HCT116 (cell line): Measurements from ENCODE around the gene SLC22A13. TPM values are rescaled to one million over a fixed set of nuclear protein-coding genes. Genes with fewer than 3 reads are reported as not detected.

Experiments
- ATAC-seq: fragments of 200-7000 bp; cut with Tn5 transposase; 2 replicates; pipeline ENCODE4 v1.9.1; 2020; ENCODE audit warnings: mild to moderate bottlenecking, moderate library complexity
- BruUV-seq: library from RNA; stranded (reverse); fragments of 400-500 nt; replicated peaks from 2 replicates; lab custom pipeline; 2021; lab: Mats Ljungman, UMichigan
- CTCF ChIA-PET: fragments of 300-600 bp; sonication (Branson Sonifier 250); formaldehyde crosslinking; loops from one replicate; lab custom pipeline; 2021; ENCODE audit warnings: antibody characterized with exemption; lab: Charles Lee
- POLR2A ChIA-PET: fragments of 300-600, 350-600 bp; sonication (Branson Sonifier 250); formaldehyde crosslinking; loops from one replicate; lab custom pipeline; 2021; ENCODE audit warnings: antibody characterized with exemption; lab: Charles Lee
- RAD21 ChIA-PET, 2 experiments: fragments of 300-600 bp; sonication (Branson Sonifier 250); formaldehyde crosslinking; loops; one replicate each; lab custom pipeline; 2023; ENCODE audit warnings: low total read pairs in 2 of 2; ENCODE audit not compliant: uncharacterized antibody in 2 of 2, unreplicated experiment in 2 of 2, low non-redundant PET in 1 of 2; lab: Charles Lee
- DNase-seq: peaks from one replicate; pipeline ENCODE4 v3.0.0-alpha.2; 2010; ENCODE audit warnings: low read depth, low spot score
- H2AFZ ChIP-seq: fragments of 200-600 bp; shearing (Covaris generic), sonication (generic); 2 replicates; pipeline ENCODE4 v1.6.1; 2017; ENCODE audit warnings: low read depth, mixed run types, mixed read lengths, antibody characterized with exemption, low read length; ENCODE audit not compliant: poor library complexity, severe bottlenecking
- H3K27ac ChIP-seq: 2 replicates; pipeline ENCODE4 v1.5.1; 2012; ENCODE audit warnings: low read depth, low read length
- H3K27me3 ChIP-seq: fragments of 200-600 bp; sonication (generic); 2 replicates; pipeline ENCODE4 v1.6.1; 2016; ENCODE audit warnings: mixed run types, low read length, mixed read lengths; ENCODE audit not compliant: insufficient read depth
- H3K36me3 ChIP-seq, 2 experiments: fragments of 200-500 bp in 1 of 2; fragments of 200-600 bp in 1 of 2; sonication (Bioruptor generic) in 1 of 2; sonication (generic) in 1 of 2; 2 replicates each; pipeline versions ENCODE4 v1.5.1 to v1.6.1; 2014 to 2016; ENCODE audit warnings: low read length in 2 of 2, inconsistent platforms in 1 of 2, mixed read lengths in 1 of 2, mixed run types in 1 of 2; ENCODE audit not compliant: insufficient read depth in 2 of 2, control insufficient read depth in 1 of 2
- H3K4me1 ChIP-seq, 2 experiments: fragments of 200-600 bp in 1 of 2; sonication (generic) in 1 of 2; 2 replicates each; pipeline versions ENCODE4 v1.5.1 to v1.6.1; 2012 to 2017; ENCODE audit warnings: low read length in 2 of 2, inconsistent platforms in 1 of 2, mild to moderate bottlenecking in 1 of 2, mixed read lengths in 1 of 2, mixed run types in 1 of 2, moderate library complexity in 1 of 2; ENCODE audit not compliant: insufficient read depth in 2 of 2, control insufficient read depth in 1 of 2
- H3K4me2 ChIP-seq: fragments of 200-600 bp; sonication (generic); 2 replicates; pipeline ENCODE4 v1.6.1; 2017; ENCODE audit warnings: mixed run types, low read length, mixed read lengths
- H3K4me3 ChIP-seq, 2 experiments: fragments of 200-600 bp in 1 of 2; sonication (generic) in 1 of 2; replicated peaks in 1 of 2; 2 replicates each; pipeline ENCODE4 v1.5.1; 2011 to 2016; ENCODE audit warnings: low read length in 2 of 2, control low read depth in 1 of 2, low read depth in 1 of 2, mild to moderate bottlenecking in 1 of 2, mixed read lengths in 1 of 2, mixed run types in 1 of 2
- H3K79me2 ChIP-seq: fragments of 200-600 bp; sonication (generic); 2 replicates; pipeline ENCODE4 v1.6.1; 2017; ENCODE audit warnings: mild to moderate bottlenecking, mixed run types, low read length, moderate library complexity, mixed read lengths; ENCODE audit not compliant: insufficient read depth
- H3K9ac ChIP-seq: fragments of 200-600 bp; sonication (generic); 2 replicates; pipeline ENCODE4 v1.6.1; 2016; ENCODE audit warnings: low read length, mixed read lengths
- H3K9me2 ChIP-seq: fragments of 200-600 bp; sonication (generic), shearing (Covaris generic); 2 replicates; pipeline ENCODE4 v1.6.1; 2017; ENCODE audit warnings: mixed run types, mild to moderate bottlenecking, moderate library complexity; ENCODE audit not compliant: insufficient read depth
- H3K9me3 ChIP-seq, 2 experiments: fragments of 200-500 bp in 1 of 2; fragments of 200-600 bp in 1 of 2; sonication (Bioruptor generic) in 1 of 2; sonication (generic) in 1 of 2; 2 replicates each; pipeline ENCODE4 v1.6.1; 2014 to 2017; ENCODE audit warnings: low read length in 2 of 2, mixed read lengths in 2 of 2, inconsistent platforms in 1 of 2, low read depth in 1 of 2, mild to moderate bottlenecking in 1 of 2, mixed run types in 1 of 2, moderate library complexity in 1 of 2; ENCODE audit not compliant: control insufficient read depth in 1 of 2, insufficient read depth in 1 of 2
- H4K20me1 ChIP-seq: fragments of 200-600 bp; sonication (generic), shearing (Covaris generic); 2 replicates; pipeline ENCODE4 v1.6.1; 2017; ENCODE audit warnings: mixed run types, mild to moderate bottlenecking, moderate library complexity; ENCODE audit not compliant: insufficient read depth
- EGR1 ChIP-seq: IDR thresholded peaks from 2 replicates; pipeline ENCODE4 v1.6.1; 2012; ENCODE audit warnings: low read depth
- FOSL1 ChIP-seq: IDR thresholded peaks from 2 replicates; pipeline ENCODE4 v1.6.1; 2012; ENCODE audit warnings: low read depth
- POLR2A ChIP-seq: IDR thresholded peaks from 2 replicates; pipeline ENCODE4 v1.7.0; 2011; ENCODE audit warnings: borderline replicate concordance; ENCODE audit not compliant: insufficient read depth, insufficient read length; ENCODE audit errors: extremely low read depth
- POLR2AphosphoS5 ChIP-seq: IDR thresholded peaks from 2 replicates; pipeline ENCODE4 v1.6.1; 2011; ENCODE audit warnings: mild to moderate bottlenecking, low read depth, low read length, moderate library complexity
- REST ChIP-seq: IDR thresholded peaks from 2 replicates; pipeline ENCODE4 v1.6.1; 2012; ENCODE audit warnings: low read depth
- SRF ChIP-seq: IDR thresholded peaks from 2 replicates; pipeline ENCODE4 v1.6.1; 2012; ENCODE audit warnings: low read depth
- YY1 ChIP-seq: IDR thresholded peaks from 2 replicates; pipeline ENCODE4 v1.6.1; 2011; ENCODE audit warnings: low read length, low read depth, moderate library complexity, mild to moderate bottlenecking; ENCODE audit not compliant: insufficient replicate concordance; ENCODE audit errors: extremely low read depth
- ZFX ChIP-seq: fragments of 450-650 bp; IDR thresholded peaks from 2 replicates; pipeline ENCODE4 v1.6.1; 2017
- ZNF274 ChIP-seq: fragments of 200-500 bp; sonication (Bioruptor generic); IDR thresholded peaks from 2 replicates; pipeline ENCODE4 v1.6.1; 2014; ENCODE audit warnings: mild to moderate bottlenecking, low read depth, low read length, inconsistent platforms
- intact Hi-C: fragments of 100-400 bp; cut with micrococcal nuclease; formaldehyde crosslinking; loops from 2 replicates; pipeline ENCODE4 v1.10.0; 2022
- total RNA-seq: library from RNA; stranded (reverse); gene quantifications from one replicate; pipeline ENCODE4 v1.2.1, GENCODE V29; 2021; ENCODE audit not compliant: unreplicated experiment

SLC22A13 gene
- total RNA-seq, 1 experiment from 2014 or later = 0.47 TPM

DNA sequence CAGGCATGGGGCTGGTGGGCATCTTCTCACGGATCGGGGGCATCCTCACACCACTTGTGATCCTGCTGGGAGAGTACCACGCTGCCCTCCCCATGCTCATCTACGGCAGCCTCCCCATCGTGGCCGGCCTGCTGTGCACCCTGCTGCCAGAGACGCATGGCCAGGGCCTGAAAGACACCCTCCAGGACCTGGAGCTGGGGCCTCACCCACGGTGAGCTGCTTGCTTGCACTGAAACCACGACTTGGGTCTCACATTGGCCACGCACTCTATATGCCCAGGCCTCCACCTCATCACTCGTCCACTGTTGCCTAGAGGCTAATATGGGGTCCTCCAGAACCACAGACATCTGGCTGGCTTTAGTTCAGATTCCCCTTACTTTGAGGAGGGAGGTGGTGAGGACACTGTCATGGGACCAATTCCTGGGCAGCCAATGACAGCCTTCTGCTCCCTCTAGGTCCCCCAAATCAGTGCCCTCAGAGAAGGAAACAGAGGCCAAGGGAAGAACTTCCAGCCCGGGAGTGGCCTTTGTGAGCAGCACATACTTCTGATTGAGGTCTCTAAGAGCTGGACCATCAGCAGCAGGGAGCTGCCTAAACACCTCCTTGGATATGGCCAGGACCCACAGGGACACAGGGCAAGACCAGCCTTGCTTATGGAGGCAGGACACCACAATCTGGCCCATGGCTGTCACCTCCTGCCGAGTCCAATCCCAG, 11.5 kb downstream of the SLC22A13 start:
- ATAC-seq = no peak
- H3K4me1 ChIP-seq = no peaks in the 10 kb centered on the region
- H3K79me2 ChIP-seq = no peaks in the 10 kb centered on the region
- ChIA-PET CTCF (no interaction called here), POLR2A (no interaction called here), RAD21 (no interaction called here)
- H3K4me3 ChIP-seq = no peak overlapping the region
- no peaks in the 10 kb centered on the region for H4K20me1 ChIP-seq
- BruUV-seq = no TSS peak
- H3K36me3 ChIP-seq = no peaks in the 10 kb centered on the region
- no peak for TF ChIP-seq SRF
- no peak for TF ChIP-seq REST
- TF ChIP-seq FOSL1 = no peak
- no peak for TF ChIP-seq ZFX
- TF ChIP-seq POLR2A = no peak
- TF ChIP-seq POLR2AphosphoS5 = no peak
- TF ChIP-seq ZNF274 = no peak
- no peak for TF ChIP-seq YY1
- TF ChIP-seq EGR1 = no peak
- no peak for DNase-seq
- no peaks in the 10 kb centered on the region for H3K27me3 ChIP-seq
- H2AFZ ChIP-seq = no peak overlapping the region
- H3K9me3 ChIP-seq = no peaks in the 10 kb centered on the region
- no peaks in the 10 kb centered on the region for H3K9me2 ChIP-seq
- H3K9ac ChIP-seq = no peak overlapping the region
- H3K4me2 ChIP-seq = no peak overlapping the region
- intact Hi-C loops = no loop called here
- no peak overlapping the region for H3K27ac ChIP-seq
